Endodermal cell (in vitro differentiated cells): ENCODE measurements around the gene NR2C2AP. TPM values are rescaled to one million over a fixed set of nuclear protein-coding genes. Genes with fewer than 3 reads are reported as not detected.

Experiments used
- DNase-seq: peaks from one replicate; pipeline ENCODE4 v3.0.0-alpha.2; 2017
- H3K27ac ChIP-seq: 2 replicates; pipeline ENCODE4 v1.5.1; 2013; ENCODE audit warnings: mild to moderate bottlenecking, low read depth, low read length, moderate library complexity
- H3K27me3 ChIP-seq: 2 replicates; pipeline ENCODE4 v1.6.1; 2013; ENCODE audit warnings: mild to moderate bottlenecking, low read length, moderate library complexity; ENCODE audit not compliant: insufficient read depth, control insufficient read depth, poor library complexity, severe bottlenecking
- H3K36me3 ChIP-seq: 2 replicates; pipeline ENCODE4 v1.7.0; 2013; ENCODE audit warnings: mild to moderate bottlenecking, low read length, moderate library complexity; ENCODE audit not compliant: control insufficient read depth, insufficient read depth
- H3K4me1 ChIP-seq: one replicate; pipeline ENCODE4 v1.7.0; 2013; ENCODE audit warnings: low read length; ENCODE audit not compliant: control insufficient read depth, insufficient read depth
- H3K4me3 ChIP-seq: 2 replicates; pipeline ENCODE4 v1.5.1; 2013; ENCODE audit warnings: mild to moderate bottlenecking, low read length, moderate library complexity
- H3K9ac ChIP-seq: 2 replicates; pipeline ENCODE4 v1.6.1; 2013; ENCODE audit warnings: mild to moderate bottlenecking, low read length, moderate library complexity; ENCODE audit not compliant: poor library complexity, severe bottlenecking; ENCODE audit errors: extremely low read depth
- H3K9me3 ChIP-seq: 2 replicates; pipeline ENCODE4 v1.6.1; 2013; ENCODE audit warnings: mild to moderate bottlenecking, low read length, moderate library complexity; ENCODE audit not compliant: control insufficient read depth
- H3K27ac Mint-ChIP-seq: 2 replicates; pipeline ENCODE4 v1.8.0; 2020; ENCODE audit warnings: mixed read lengths
- H3K27me3 Mint-ChIP-seq: 2 replicates; pipeline ENCODE4 v1.8.0; 2021; ENCODE audit warnings: mild to moderate bottlenecking, mixed read lengths; ENCODE audit not compliant: insufficient read depth
- H3K36me3 Mint-ChIP-seq: 2 replicates; pipeline ENCODE4 v1.8.0; 2020; ENCODE audit warnings: low read depth, mixed read lengths
- H3K4me1 Mint-ChIP-seq: 2 replicates; pipeline ENCODE4 v1.8.0; 2020; ENCODE audit warnings: mixed read lengths
- H3K4me3 Mint-ChIP-seq: 2 replicates; pipeline ENCODE4 v1.8.0; 2020; ENCODE audit warnings: mild to moderate bottlenecking, moderate library complexity, mixed read lengths
- H3K9me3 Mint-ChIP-seq: 2 replicates; pipeline ENCODE4 v1.8.0; 2020; ENCODE audit warnings: mild to moderate bottlenecking, mixed read lengths
- CTCF ChIP-seq: fragments of 200-600 bp; sonication (generic); conservative IDR thresholded peaks from 2 replicates; pipeline ENCODE4 v1.5.0; 2021; ENCODE audit warnings: antibody characterized with exemption, mild to moderate bottlenecking
- WGBS, 2 experiments: methylation state at CpG; one replicate each; pipeline versions ENCODE4 v1.1.5 to v1.1.7; 2013; ENCODE audit warnings: missing lambda C conversion rate in 2 of 2, mixed read lengths in 1 of 2; ENCODE audit not compliant: insufficient coverage in 1 of 2, insufficient read length in 1 of 2; 5-methylcytosine and 5-hydroxymethylcytosine counted together
- total RNA-seq, 2 donors: library from RNA; stranded (reverse); fragmentation: NEBNext Ultra II Directional in 1 of 2; extraction: Animal tissue kit (Norgen Biotek cat#: 25700) in 1 of 2; gene quantifications; 2 replicates in 1 of 2; 3 replicates in 1 of 2; pipeline ENCODE4 v1.2.1, GENCODE V29; 2021

The NR2C2AP gene
- total RNA-seq, 2 donors from 2014 or later: 14.7 to 17.2 TPM

- H3K9ac ChIP-seq: no peak overlapping the region
- H3K4me3 ChIP-seq: no peak overlapping the region
- H3K4me1 ChIP-seq: no peaks in the 10 kb centered on the region
- peaks cover 20% of the 10 kb centered on the region for H3K27me3 Mint-ChIP-seq
- no peaks in the 10 kb centered on the region for H3K9me3 ChIP-seq
- no peak for TF ChIP-seq CTCF
- no peak for DNase-seq
- WGBS, 2 experiments: 90 to 91% methylated on average over 4 to 6 of the region's 6 CpGs
- H3K9me3 Mint-ChIP-seq: peaks cover 6% of the 10 kb centered on the region
- H3K4me3 Mint-ChIP-seq: no peak overlapping the region
- peaks cover 10% of the 10 kb centered on the region for H3K36me3 Mint-ChIP-seq
- H3K36me3 ChIP-seq: no peaks in the 10 kb centered on the region
- H3K4me1 Mint-ChIP-seq: no peaks in the 10 kb centered on the region
- H3K27ac Mint-ChIP-seq: no peak overlapping the region
- no peak overlapping the region for H3K27ac ChIP-seq
- H3K27me3 ChIP-seq: no peaks in the 10 kb centered on the region
These were observed 45.4 kb downstream of the NR2C2AP start for GRCh38 chr19:19157808-19158207.

- Histone ChIP-seq H3K36me3 (no peaks in the 10 kb centered on the region), H3K4me1 (no peaks in the 10 kb centered on the region), H3K9ac (no peak overlapping the region), H3K27ac (no peak overlapping the region), H3K9me3 (no peaks in the 10 kb centered on the region), H3K27me3 (no peaks in the 10 kb centered on the region), H3K4me3 (no peak overlapping the region)
- Mint-ChIP-seq H3K4me1 (no peaks in the 10 kb centered on the region), H3K36me3 (peaks cover 10% of the 10 kb centered on the region), H3K9me3 (peaks cover 6% of the 10 kb centered on the region), H3K4me3 (no peak overlapping the region), H3K27ac (no peak overlapping the region), H3K27me3 (peaks cover 17% of the 10 kb centered on the region)
- no peak for TF ChIP-seq CTCF
- no peak for DNase-seq
- WGBS, 2 experiments: 92 to 97% methylated on average over 5 to 9 of the region's 10 CpGs
These were observed 47.6 kb downstream of the NR2C2AP start for GRCh38 chr19:19155495-19156219.

DNA sequence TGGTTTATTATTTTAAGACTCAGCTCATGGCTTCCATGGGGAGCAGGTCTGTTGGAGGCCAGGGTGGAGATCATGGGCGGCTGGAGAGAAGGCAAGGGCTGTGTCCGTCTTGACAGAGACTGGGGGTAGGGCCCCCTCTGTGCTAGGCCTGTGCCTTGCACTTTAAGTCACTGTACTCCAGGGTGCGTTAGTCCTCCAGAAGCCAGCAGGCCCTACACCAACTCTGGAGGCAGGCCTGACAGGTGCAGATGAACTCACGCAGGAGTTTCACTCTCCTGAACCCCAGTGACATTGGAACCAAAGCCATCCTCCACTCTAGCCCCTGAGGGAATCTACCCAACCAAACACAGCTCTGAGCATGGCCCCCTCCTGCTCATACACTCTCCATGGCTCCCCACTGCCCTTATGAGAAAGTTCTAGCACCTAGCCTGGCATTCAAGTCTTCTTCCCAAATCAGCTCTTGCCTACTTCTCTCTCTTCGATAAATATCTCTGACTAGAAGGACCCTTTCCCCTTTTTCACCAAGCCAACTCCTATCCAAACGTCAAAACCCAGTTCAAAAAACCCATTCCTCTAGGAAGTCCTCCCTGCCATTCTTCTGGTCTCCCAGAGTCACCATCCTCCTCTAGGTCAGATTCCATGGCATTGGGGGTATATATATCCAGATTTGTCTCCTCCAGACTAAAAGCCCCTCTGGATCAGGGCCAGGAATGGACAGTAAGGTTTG, 48.3 kb downstream of the NR2C2AP start:
- 87 to 94% methylated on average over 5 to 6 of the region's 6 CpGs for WGBS, 2 experiments
- Mint-ChIP-seq H3K9me3 (peaks cover 6% of the 10 kb centered on the region), H3K4me3 (no peak overlapping the region), H3K36me3 (peaks cover 10% of the 10 kb centered on the region), H3K27me3 (peaks cover 17% of the 10 kb centered on the region), H3K27ac (no peak overlapping the region), H3K4me1 (no peaks in the 10 kb centered on the region)
- Histone ChIP-seq H3K27me3 (no peaks in the 10 kb centered on the region), H3K4me3 (no peak overlapping the region), H3K36me3 (no peaks in the 10 kb centered on the region), H3K4me1 (no peaks in the 10 kb centered on the region), H3K9ac (no peak overlapping the region), H3K9me3 (no peaks in the 10 kb centered on the region), H3K27ac (no peak overlapping the region)
- no peak for TF ChIP-seq CTCF
- no peak for DNase-seq
